HG02840 (cell line): ENCODE measurements around the gene AURKB.
"Not testable (repeated sequence)": the region's sequence is repeated elsewhere in the genome, so short reads cannot be mapped to it uniquely, and the experiment has no call there.

Experiments used
- ATAC-seq: cut with Tn5 transposase; IDR thresholded peaks from one replicate; pipeline ENCODE4 v1.9.1; 2021; ENCODE audit warnings: mild to moderate bottlenecking, moderate library complexity, moderate number of reproducible peaks; ENCODE audit not compliant: unreplicated experiment, low FRiP score

AURKB gene

GRCh38 chr17:8209907-8210760 is at the start of gene AURKB:
AURKB (minus strand) TSS chr17:8210575; CDS start chr17:8210224, 351 bp downstream.
- peak; percentile 82 for ATAC-seq

DNA sequence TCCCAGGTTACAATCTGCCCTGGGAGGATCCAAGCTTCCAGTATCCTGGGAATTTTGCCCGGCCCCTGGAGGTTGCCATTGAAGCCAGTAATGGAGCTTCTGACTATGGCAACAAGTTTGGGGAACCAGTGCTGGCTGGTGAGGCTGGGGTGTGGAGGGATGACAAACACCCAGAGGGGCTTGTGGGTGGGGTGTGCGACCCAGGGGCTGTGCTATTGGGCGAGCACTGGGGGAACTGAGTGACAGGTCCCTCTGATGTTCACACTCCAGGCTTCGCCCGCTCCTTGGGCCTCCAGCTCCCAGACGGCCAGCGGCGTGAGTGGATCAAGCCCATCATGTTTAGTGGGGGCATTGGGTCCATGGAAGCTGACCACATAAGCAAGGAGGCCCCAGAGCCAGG is 47.4 kb upstream of the AURKB start:
- no peak for ATAC-seq

GRCh38 chr17:8256691-8257090 is 46.3 kb upstream of the AURKB start:
- no peak for ATAC-seq

DNA sequence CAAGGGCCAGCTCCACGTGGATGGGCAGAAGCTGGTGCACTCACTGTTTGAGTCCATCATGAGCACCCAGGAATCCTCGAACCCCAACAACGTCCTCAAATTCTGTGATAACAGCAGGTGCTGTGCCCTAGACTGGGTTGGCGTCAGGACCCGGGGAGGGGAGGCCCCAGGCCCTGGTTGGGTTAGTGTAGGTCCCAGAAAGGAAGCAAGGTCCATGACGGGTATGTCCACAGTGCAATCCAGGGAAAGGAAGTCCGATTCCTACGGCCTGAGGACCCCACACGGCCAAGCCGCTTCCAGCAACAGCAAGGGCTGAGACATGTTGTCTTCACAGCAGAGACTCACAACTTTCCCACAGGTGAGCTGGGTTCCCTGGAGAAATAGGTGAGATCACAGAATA is 45.9 kb upstream of the AURKB start:
- no peak for ATAC-seq

GRCh38 chr17:8255499-8255898 is 45.1 kb upstream of the AURKB start:
- ATAC-seq, result no peak

DNA sequence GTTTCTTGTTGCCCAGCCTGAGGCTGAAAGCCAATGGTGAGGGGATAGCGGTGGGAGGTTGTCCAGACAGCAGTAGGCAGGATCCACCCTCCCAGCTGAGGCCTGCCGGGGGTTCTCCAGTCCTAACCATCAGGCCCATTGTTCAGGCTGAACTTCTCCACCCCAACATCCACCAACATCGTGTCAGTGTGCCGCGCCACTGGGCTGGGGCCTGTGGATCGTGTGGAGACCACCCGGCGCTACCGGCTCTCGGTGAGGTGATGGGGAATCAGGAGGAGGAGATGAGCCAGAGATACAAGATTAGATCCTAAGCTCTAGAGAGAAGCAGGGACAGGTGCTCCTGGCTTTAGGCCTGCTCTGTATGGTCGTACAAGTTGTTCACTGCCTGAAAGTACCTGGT is 44.5 kb upstream of the AURKB start:
- ATAC-seq, result no peak

DNA sequence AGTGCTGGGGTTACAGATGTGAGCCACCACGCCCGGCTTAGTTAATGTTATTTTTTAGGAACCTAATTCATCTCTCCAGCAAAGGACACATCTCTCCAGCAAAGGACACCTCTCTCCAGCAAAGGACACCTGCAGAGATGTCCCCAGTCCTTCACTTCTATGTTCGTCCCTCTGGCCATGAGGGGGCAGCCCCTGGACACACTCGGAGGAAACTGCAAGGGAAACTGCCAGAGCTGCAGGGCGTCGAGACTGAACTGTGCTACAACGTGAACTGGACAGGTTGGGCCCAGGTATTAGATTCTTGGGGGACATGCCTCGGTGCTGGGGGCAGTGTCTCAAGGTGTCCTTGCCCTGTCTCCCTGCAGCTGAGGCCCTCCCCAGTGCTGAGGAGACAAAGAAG is 43.4 kb upstream of the AURKB start:
- no peak for ATAC-seq

DNA sequence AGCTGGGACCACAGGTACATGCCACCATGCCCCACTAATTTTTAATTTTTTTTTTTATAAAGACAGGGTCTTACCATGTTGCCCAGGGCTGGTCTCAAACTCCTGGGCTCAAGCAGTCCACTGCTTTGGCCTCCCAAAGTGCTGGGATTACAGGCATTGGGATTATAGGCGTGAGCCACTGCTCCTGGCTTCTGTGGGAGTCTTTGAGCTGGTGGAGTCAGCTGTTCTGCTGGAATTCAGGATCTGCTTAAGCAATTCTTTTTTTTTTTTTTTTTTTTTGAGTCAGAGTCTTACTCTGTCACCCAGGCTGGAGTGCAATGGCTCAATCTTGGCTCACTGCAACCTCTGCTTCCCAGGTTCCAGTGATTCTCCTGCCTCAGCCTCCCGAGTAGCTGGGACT is 41.0 kb upstream of the AURKB start:
- not testable (repeated sequence) for ATAC-seq

- ATAC-seq, result no peak
Measured at GRCh38 chr17:8249621-8250500, 39.5 kb upstream of the AURKB start.

- peak; percentile 52 for ATAC-seq
Measured at GRCh38 chr17:8248751-8249607, 38.6 kb upstream of the AURKB start, which contains the start of gene PFAS. PFAS (plus strand) TSS chr17:8249289; CDS start chr17:8253938, 4,649 bp downstream.

- no peak for ATAC-seq
Measured at GRCh38 chr17:8244768-8245167, 34.4 kb upstream of the AURKB start.

DNA sequence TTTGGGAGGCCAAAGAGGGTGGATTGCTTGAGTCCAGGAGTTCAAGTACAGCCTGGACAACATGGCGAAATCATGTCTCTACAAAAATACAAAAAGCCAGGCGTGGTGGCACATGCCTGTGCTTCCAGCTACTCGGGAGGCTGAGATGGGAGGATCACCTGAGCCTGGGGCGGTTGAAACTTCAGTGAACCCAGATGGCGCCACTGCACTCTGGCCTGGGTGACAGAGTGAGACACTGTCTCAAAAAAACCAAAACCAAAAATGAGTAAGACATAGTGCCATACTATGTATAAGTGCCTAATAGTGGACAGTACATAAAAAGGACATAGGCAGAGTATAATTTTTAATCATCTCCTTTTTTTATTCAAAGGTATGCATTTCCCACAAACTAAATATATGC is 33.5 kb upstream of the AURKB start:
- ATAC-seq, result no peak

DNA sequence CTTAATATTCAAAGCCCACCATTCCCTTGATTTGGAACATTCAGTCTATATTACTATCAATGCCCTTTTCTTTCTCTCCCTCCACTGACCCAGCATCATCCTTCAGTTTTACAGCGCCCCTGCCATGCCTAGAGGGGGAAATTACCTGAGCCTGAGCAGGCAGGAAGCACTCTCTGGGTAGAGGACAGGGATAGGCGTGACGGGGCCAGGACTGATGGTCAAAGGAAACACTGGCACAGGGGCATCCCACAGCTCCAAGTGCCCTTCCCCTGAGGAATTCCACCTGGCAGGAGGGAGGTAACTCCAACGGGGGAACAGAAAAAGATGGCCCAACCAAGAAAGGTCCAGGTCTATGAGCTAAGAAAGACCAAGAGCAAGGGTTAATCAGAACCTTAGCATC is 27.5 kb upstream of the AURKB start:
- ATAC-seq, result no peak

DNA sequence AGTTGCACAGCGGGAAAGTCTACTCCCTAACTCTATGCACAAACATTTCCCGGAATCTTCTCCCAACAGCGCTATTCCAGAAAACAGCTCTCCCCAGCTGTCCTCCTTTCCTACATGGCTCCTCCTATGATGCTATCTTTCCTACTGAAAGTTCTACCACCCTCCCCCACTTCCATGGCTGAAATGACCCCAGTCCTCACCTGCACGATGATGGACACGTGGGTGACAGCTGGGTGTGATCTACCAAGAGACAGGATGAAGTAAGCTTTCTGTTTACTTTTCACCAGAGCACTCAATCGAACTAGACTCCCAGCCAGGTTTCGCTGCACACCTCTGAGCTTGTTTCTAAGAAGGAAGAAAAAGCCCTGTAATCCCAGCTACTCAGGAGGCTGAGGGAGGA is 26.8 kb upstream of the AURKB start:
- no peak for ATAC-seq

DNA sequence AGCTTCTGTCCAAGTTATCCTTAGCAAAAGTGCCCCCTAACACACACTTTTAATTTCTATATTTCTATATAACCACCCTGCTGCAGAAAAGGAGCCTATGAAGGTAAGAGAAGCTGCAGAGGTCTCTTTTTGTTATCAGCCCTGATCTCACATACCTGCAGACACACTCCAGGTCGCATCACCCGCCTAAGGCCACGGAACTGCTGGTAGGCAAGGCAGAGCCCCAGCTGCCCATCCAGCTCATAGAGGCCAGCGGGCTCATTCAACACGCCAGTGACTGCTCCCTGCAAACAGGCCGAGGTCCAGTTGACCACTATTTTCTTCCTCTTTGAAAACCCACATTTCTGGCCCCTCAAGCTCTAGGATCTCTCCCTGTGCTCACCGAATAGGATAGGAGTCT is 25.3 kb upstream of the AURKB start:
- ATAC-seq, result no peak

- ATAC-seq, result no peak
Measured at GRCh38 chr17:8234361-8235270, 24.2 kb upstream of the AURKB start.

- no peak for ATAC-seq
Measured at GRCh38 chr17:8231701-8232100, 21.3 kb upstream of the AURKB start.

GRCh38 chr17:8227238-8227581 is 16.8 kb upstream of the AURKB start:
- no peak for ATAC-seq

- no peak for ATAC-seq
Measured at GRCh38 chr17:8226536-8227237, 16.3 kb upstream of the AURKB start.
